LNCaP clone FGC (cell line): Measurements from ENCODE around the gene LIPC.
A peak's percentile ranks its signal among the peaks of the same experiment; 100 is the strongest.

Experiments used
- DNase-seq: peaks from one replicate; pipeline ENCODE4 v3.0.0-alpha.2; 2011; ENCODE audit warnings: low read depth
- H3K4me3 ChIP-seq: 2 replicates; pipeline ENCODE4 v1.5.1; 2011; ENCODE audit warnings: mild to moderate bottlenecking, low read depth, low read length, control low read depth
- CTCF ChIP-seq: IDR thresholded peaks from 2 replicates; pipeline ENCODE4 v1.5.1; 2012; ENCODE audit warnings: mild to moderate bottlenecking; ENCODE audit not compliant: control insufficient read depth, insufficient read depth; ENCODE audit errors: extremely low read depth

Gene LIPC

GRCh38 chr15:58569455-58569854, 137.7 kb downstream of the LIPC start:
- DNase-seq, result no peak
- TF ChIP-seq CTCF, result no peak
- no peak overlapping the region for H3K4me3 ChIP-seq

GRCh38 chr15:58571491-58571890, 139.7 kb downstream of the LIPC start:
- DNase-seq, result no peak
- no peak overlapping the region for H3K4me3 ChIP-seq
- no peak for TF ChIP-seq CTCF

- H3K4me3 ChIP-seq, result no peak overlapping the region
- no peak for DNase-seq
- no peak for TF ChIP-seq CTCF
These were observed 140.7 kb downstream of the LIPC start for GRCh38 chr15:58572521-58572920.

- H3K4me3 ChIP-seq, result no peak overlapping the region
- TF ChIP-seq CTCF, result no peak
- no peak for DNase-seq
These were observed 141.5 kb downstream of the LIPC start for GRCh38 chr15:58573270-58573669.

- TF ChIP-seq CTCF, result no peak
- DNase-seq, result peak; percentile 79
- H3K4me3 ChIP-seq, result no peak overlapping the region
These were observed 142.8 kb downstream of the LIPC start for GRCh38 chr15:58574631-58575030.

- no peak for DNase-seq
- no peak for TF ChIP-seq CTCF
- no peak overlapping the region for H3K4me3 ChIP-seq
These were observed 143.4 kb downstream of the LIPC start for GRCh38 chr15:58575045-58575786.

GRCh38 chr15:58576657-58577056, 144.9 kb downstream of the LIPC start:
- H3K4me3 ChIP-seq, result no peak overlapping the region
- no peak for DNase-seq
- TF ChIP-seq CTCF, result no peak
